ENCODE measurements around the gene EDIL3. TPM values are rescaled to one million over a fixed set of nuclear protein-coding genes. Genes with fewer than 3 reads are reported as not detected.

EDIL3 gene
- total RNA-seq, 1 experiment from 2014 or later = 0.07 TPM

GRCh38 chr5:84292000-84292642, 92.6 kb downstream of the EDIL3 start:
- no peak for DNase-seq
- H3K9me3 Mint-ChIP-seq (ENCODE audit: low read depth, unreplicated experiment) = peaks cover 3% of the 10 kb centered on the region
- H3K27me3 Mint-ChIP-seq (ENCODE audit: unreplicated experiment) = no peaks in the 10 kb centered on the region
- H3K4me3 Mint-ChIP-seq (ENCODE audit: low read depth, unreplicated experiment) = no peak overlapping the region
- peaks cover 32% of the 10 kb centered on the region for H3K4me1 Mint-ChIP-seq (ENCODE audit: low read depth, unreplicated experiment)
- CTCF ChIA-PET = no interaction called here
- no TSS peak for BruUV-seq (replicated peaks)
- no peak for TF ChIP-seq CTCF (IDR thresholded peaks at IDR 0.05; ENCODE audit: unreplicated experiment)
- intact Hi-C loops (cut with micrococcal nuclease; ENCODE audit: unreplicated experiment) = no loop called here
- no peak overlapping the region for H3K27ac Mint-ChIP-seq (ENCODE audit: unreplicated experiment)
- no peaks in the 10 kb centered on the region for H3K36me3 Mint-ChIP-seq (ENCODE audit: insufficient read depth, unreplicated experiment)

GRCh38 chr5:84290673-84291072, 94.0 kb downstream of the EDIL3 start:
- no peak for TF ChIP-seq CTCF (IDR thresholded peaks at IDR 0.05; ENCODE audit: unreplicated experiment)
- no peak overlapping the region for H3K4me3 Mint-ChIP-seq (ENCODE audit: low read depth, unreplicated experiment)
- H3K36me3 Mint-ChIP-seq (ENCODE audit: insufficient read depth, unreplicated experiment) = no peaks in the 10 kb centered on the region
- no peak for DNase-seq
- no peaks in the 10 kb centered on the region for H3K27me3 Mint-ChIP-seq (ENCODE audit: unreplicated experiment)
- intact Hi-C loops (cut with micrococcal nuclease; ENCODE audit: unreplicated experiment) = no loop called here
- H3K4me1 Mint-ChIP-seq (ENCODE audit: low read depth, unreplicated experiment) = peaks cover 32% of the 10 kb centered on the region
- peaks cover 3% of the 10 kb centered on the region for H3K9me3 Mint-ChIP-seq (ENCODE audit: low read depth, unreplicated experiment)
- CTCF ChIA-PET = interaction anchor here (0.8 kb wide), 1 partner anchor 15 kb away, joined by 3 read pairs; no protein-coding TSS in a partner anchor
- H3K27ac Mint-ChIP-seq (ENCODE audit: unreplicated experiment) = no peak overlapping the region
- no TSS peak for BruUV-seq (replicated peaks)

GRCh38 chr5:84290161-84290560, 94.5 kb downstream of the EDIL3 start:
- TF ChIP-seq CTCF (IDR thresholded peaks at IDR 0.05; ENCODE audit: unreplicated experiment) = no peak
- Mint-ChIP-seq H3K27me3 (ENCODE audit: unreplicated experiment) (no peaks in the 10 kb centered on the region), H3K27ac (ENCODE audit: unreplicated experiment) (no peak overlapping the region), H3K4me1 (ENCODE audit: low read depth, unreplicated experiment) (peaks cover 32% of the 10 kb centered on the region), H3K36me3 (ENCODE audit: insufficient read depth, unreplicated experiment) (no peaks in the 10 kb centered on the region), H3K4me3 (ENCODE audit: low read depth, unreplicated experiment) (no peak overlapping the region), H3K9me3 (ENCODE audit: low read depth, unreplicated experiment) (peaks cover 3% of the 10 kb centered on the region)
- BruUV-seq (replicated peaks) = no TSS peak
- CTCF ChIA-PET = interaction anchor here (0.8 kb wide), 1 partner anchor 15 kb away, joined by 3 read pairs; no protein-coding TSS in a partner anchor
- intact Hi-C loops (cut with micrococcal nuclease; ENCODE audit: unreplicated experiment) = no loop called here
- DNase-seq = no peak

- H3K4me3 Mint-ChIP-seq (ENCODE audit: low read depth, unreplicated experiment) = no peak overlapping the region
- intact Hi-C loops (cut with micrococcal nuclease; ENCODE audit: unreplicated experiment) = no loop called here
- DNase-seq = peak; percentile 4
Observed at GRCh38 chr5:84287951-84288350, 96.7 kb downstream of the EDIL3 start.

More at GRCh38 chr5:84287951-84288350, 96.7 kb downstream of the EDIL3 start:
- no peak for TF ChIP-seq CTCF (IDR thresholded peaks at IDR 0.05; ENCODE audit: unreplicated experiment)
- H3K36me3 Mint-ChIP-seq (ENCODE audit: insufficient read depth, unreplicated experiment) = no peaks in the 10 kb centered on the region
- BruUV-seq (replicated peaks) = no TSS peak
- H3K4me1 Mint-ChIP-seq (ENCODE audit: low read depth, unreplicated experiment) = peaks cover 32% of the 10 kb centered on the region
- peaks cover 3% of the 10 kb centered on the region for H3K9me3 Mint-ChIP-seq (ENCODE audit: low read depth, unreplicated experiment)
- no peaks in the 10 kb centered on the region for H3K27me3 Mint-ChIP-seq (ENCODE audit: unreplicated experiment)
- no peak overlapping the region for H3K27ac Mint-ChIP-seq (ENCODE audit: unreplicated experiment)
- CTCF ChIA-PET = no interaction called here

Measured in Calu3 (cell line).